Liver (tissue), 3 donors: ENCODE results near the gene MYH14.

Experiments used
- REST ChIP-seq: IDR thresholded peaks from 2 replicates; pipeline ENCODE4 v1.6.1; 2016; ENCODE audit warnings: antibody characterized with exemption, mild to moderate bottlenecking
- TAF1 ChIP-seq: conservative IDR thresholded peaks from 2 replicates; pipeline ENCODE4 v1.6.1; 2016; ENCODE audit warnings: antibody characterized with exemption, mild to moderate bottlenecking
- TF ChIP-seq, protein P1 (sequence below): fragments of 150-350 bp; IDR thresholded peaks from 2 replicates; pipeline ENCODE4 v1.5.1; 2017; ENCODE audit warnings: improper control_type of control experiment, low read depth, low read length; ENCODE audit not compliant: missing input control
- donor health status: healthy.
- donor health status: healthy.

GRCh38 chr19:50239921-50240590 is 36.6 kb downstream of the MYH14 start:
- TF ChIP-seq TAF1 (no peak), REST (no peak)
- TF ChIP-seq, protein P1, sequence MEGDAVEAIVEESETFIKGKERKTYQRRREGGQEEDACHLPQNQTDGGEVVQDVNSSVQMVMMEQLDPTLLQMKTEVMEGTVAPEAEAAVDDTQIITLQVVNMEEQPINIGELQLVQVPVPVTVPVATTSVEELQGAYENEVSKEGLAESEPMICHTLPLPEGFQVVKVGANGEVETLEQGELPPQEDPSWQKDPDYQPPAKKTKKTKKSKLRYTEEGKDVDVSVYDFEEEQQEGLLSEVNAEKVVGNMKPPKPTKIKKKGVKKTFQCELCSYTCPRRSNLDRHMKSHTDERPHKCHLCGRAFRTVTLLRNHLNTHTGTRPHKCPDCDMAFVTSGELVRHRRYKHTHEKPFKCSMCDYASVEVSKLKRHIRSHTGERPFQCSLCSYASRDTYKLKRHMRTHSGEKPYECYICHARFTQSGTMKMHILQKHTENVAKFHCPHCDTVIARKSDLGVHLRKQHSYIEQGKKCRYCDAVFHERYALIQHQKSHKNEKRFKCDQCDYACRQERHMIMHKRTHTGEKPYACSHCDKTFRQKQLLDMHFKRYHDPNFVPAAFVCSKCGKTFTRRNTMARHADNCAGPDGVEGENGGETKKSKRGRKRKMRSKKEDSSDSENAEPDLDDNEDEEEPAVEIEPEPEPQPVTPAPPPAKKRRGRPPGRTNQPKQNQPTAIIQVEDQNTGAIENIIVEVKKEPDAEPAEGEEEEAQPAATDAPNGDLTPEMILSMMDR: no peak
